Fibroblast of villous mesenchyme (primary cell): Measurements from ENCODE around the gene CLK2. TPM values are rescaled to one million over a fixed set of nuclear protein-coding genes. Genes with fewer than 3 reads are reported as not detected.

Experiments
- DNase-seq: peaks from one replicate; pipeline ENCODE4 v3.0.0-alpha.2; 2010; ENCODE audit warnings: low read depth
- H3K4me3 ChIP-seq: 2 replicates; pipeline ENCODE4 v1.5.1; 2011; ENCODE audit warnings: low read depth, mild to moderate bottlenecking, low read length
- total RNA-seq: library from RNA; depleted of rRNA; stranded (reverse); fragments of >200 nt; gene quantifications from 2 replicates; pipeline ENCODE4 v1.2.3, GENCODE V29; 2012
- TF ChIP-seq, protein P1 (sequence below): IDR thresholded peaks from 2 replicates; pipeline ENCODE4 v1.5.1; 2012; ENCODE audit warnings: low read depth, mild to moderate bottlenecking, low read length; ENCODE audit not compliant: insufficient read depth

CLK2 gene
- total RNA-seq, 1 donor = 21.6 TPM

DNA sequence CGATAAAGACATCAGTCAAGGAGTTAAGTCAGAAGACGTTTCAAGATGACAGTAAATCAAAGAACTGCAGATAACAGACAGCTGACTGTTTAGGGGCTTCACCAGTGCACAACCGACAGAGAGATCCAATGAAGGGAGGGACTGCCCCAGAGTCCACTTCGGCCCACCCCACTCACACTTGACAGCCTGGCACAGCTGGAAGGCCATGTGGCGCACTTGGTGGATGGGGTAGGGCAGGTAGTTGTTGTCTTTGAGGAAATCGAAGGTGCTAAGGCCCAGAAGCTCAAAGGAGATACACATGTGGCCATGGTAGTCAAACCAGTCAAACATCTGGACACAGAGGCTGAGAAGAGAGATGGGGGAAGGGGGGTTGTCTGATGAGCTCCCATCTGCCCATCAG, 6.8 kb downstream of the CLK2 start:
- H3K4me3 ChIP-seq = no peak overlapping the region
- no peak for DNase-seq
- TF ChIP-seq, protein P1, sequence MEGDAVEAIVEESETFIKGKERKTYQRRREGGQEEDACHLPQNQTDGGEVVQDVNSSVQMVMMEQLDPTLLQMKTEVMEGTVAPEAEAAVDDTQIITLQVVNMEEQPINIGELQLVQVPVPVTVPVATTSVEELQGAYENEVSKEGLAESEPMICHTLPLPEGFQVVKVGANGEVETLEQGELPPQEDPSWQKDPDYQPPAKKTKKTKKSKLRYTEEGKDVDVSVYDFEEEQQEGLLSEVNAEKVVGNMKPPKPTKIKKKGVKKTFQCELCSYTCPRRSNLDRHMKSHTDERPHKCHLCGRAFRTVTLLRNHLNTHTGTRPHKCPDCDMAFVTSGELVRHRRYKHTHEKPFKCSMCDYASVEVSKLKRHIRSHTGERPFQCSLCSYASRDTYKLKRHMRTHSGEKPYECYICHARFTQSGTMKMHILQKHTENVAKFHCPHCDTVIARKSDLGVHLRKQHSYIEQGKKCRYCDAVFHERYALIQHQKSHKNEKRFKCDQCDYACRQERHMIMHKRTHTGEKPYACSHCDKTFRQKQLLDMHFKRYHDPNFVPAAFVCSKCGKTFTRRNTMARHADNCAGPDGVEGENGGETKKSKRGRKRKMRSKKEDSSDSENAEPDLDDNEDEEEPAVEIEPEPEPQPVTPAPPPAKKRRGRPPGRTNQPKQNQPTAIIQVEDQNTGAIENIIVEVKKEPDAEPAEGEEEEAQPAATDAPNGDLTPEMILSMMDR = no peak

DNA sequence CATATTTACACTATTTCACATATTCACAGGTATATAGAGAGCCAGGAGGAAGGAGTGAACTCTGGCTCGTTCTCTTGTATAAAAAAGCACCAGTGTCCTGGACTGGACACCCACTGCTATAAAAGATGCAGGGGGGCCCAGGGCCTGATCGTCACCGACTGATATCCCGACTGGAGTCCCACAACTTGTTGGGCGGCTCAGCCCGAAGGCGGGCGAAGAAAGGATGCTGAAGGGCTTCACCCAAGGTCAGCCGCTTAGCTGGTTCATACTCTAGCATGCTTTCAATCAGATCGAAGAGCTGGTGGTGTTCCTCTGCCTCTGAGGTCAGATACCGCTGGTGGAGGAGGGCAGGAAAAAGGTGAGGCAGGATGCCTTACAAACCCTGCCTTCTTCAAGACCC, 10.2 kb downstream of the CLK2 start:
- TF ChIP-seq, protein P1 = no peak
- DNase-seq = no peak
- no peak overlapping the region for H3K4me3 ChIP-seq

DNA sequence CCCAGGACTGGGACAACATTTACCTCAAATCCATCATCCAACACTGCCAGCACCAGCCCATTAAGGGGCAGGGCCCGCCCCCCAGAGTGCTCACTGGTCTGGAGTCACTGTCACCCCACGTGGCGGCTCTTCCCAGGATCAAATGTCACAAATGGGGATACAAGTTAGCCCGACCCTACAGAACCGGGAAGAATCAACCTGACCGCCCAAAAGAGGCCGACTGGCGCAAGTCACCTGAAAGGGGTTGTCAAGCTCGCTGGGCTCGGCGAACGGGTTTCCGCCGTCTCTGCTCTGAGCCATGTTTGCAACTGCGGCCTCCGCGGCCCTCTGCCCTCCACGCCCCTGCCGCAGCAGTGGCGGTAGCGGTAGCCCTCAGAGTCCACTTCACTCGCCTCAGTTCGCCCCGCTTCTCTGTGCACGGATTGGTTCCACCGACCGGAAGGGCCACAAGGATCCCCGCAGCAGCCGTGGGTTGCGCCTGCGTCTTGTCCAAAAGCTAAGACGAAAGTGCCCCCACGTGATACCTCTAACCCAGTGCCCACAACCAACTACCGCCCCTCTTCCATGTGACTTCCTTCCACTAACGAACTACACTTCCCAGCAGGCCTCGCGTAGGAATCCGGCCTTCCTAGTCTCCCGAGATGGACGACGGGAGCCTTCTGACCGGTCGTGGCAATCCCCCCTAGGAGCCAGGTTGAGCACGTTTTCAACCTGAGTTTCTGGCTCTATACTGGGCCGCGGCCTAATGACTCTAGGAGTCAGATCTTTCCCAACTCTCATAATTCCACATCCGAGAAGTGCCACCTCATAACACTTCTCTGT, 11.2 kb downstream of the CLK2 start, which contains the start of gene SCAMP3:
Gene SCAMP3 (minus strand): TSS at position 509 of the 822 bp plus-strand sequence. CDS start 209 bp downstream, at position 300.
- peak; percentile 99 for DNase-seq
- peak within 1 kb of the TSS; percentile 93 for H3K4me3 ChIP-seq
- TF ChIP-seq, protein P1 = no peak

DNA sequence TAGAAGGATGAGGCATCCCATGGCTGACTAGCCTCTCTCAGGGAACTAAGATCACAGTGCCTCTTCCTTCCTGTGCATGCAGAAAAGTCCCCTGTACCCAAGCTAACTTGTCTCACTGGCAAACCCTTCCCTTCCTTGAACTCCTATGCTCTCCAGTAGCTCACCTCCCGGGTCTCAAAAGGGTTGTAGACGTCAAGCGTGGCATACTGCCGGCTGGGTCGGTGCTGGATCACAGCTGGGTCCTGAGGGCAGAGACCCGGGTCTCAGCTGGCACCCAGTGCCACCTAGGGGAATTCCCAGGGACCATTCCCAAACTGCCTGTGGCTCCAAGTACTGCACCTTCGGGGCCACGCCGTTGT, 11.8 kb downstream of the CLK2 start:
- DNase-seq = no peak
- TF ChIP-seq, protein P1 = no peak
- H3K4me3 ChIP-seq = peak overlapping the region; percentile 93

DNA sequence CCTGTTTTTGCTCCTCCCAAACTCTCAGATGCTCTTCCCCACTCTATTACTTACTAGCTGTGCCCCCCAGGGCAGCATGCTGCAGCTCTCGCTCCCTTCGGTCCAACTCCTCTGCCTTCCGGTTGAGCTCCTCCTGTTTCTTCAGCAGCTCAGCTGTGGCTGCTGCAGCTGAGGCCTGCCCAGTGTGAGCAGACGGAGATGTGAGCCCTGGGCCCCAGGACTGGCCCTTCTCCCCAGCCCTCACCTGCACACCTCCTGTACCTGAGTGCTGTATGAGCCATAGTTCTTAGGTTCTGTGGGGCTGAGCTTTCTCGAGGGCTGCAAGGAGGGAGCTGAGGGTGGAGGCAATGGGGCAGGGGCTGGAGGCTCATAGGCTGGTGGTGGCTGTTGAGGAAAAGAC, 13.0 kb downstream of the CLK2 start:
- no peak for DNase-seq
- no peak overlapping the region for H3K4me3 ChIP-seq
- TF ChIP-seq, protein P1 = no peak

DNA sequence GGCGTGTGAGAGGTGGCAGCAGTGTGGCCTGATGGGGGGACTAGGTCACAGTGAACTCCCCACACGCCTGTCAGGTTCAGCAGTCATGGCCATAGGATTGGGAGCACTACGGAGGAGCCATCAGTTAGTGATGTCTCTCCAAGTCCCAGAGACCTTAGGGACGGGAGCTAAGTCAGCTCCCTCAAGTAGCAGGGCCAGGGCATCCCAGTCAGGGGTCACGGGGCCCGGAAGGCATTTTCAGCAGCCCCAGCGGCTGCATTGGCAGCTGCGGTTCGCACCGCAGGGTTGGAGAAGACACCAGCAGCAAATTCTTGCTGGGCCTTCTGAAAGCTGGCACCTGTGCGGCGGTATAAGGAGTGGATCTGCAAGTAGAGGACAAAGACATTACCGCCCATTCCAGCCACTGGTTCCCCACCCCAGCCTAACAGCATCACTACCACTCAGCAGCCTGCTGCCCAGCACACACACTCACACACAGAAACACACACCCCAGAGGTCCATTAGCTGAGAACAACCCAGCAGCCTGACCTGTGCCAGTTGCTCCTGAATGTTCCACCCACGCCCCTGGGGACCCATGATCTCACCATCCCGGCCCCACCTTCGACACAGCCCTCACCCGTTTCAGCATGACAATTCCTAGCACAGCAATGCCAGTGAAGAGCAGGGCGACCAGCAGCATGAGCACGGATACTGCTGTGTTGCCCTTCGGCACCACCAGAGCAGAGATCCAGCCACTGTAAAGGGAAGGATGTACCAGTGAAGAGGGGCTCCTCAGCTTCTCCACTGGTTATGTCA, 17.0 kb downstream of the CLK2 start:
- no peak for DNase-seq
- TF ChIP-seq, protein P1 = no peak
- H3K4me3 ChIP-seq = peak overlapping the region; percentile 85
